Spleen (tissue), 11 donors: Measurements from ENCODE around the gene SMO. TPM values are rescaled to one million over a fixed set of nuclear protein-coding genes. Genes with fewer than 3 reads are reported as not detected.
A peak's percentile ranks its signal among the peaks of the same experiment; 100 is the strongest.

Experiments used
- DNase-seq: peaks from one replicate; pipeline ENCODE4 v3.0.0-alpha.2; 2020
- H3K27ac ChIP-seq, 8 donors: fragments of 200-600 bp; sonication (generic) in 7 of 8; 1 replicate in 4 of 8; 2 replicates in 4 of 8; pipeline versions ENCODE4 v1.5.0 to v1.8.0; 2016 to 2021; ENCODE audit warnings: inconsistent platforms in 4 of 8, mild to moderate bottlenecking in 4 of 8, moderate library complexity in 1 of 8
- H3K27me3 ChIP-seq, 7 donors: fragments of 200-600 bp; sonication (generic) in 6 of 7; replicated peaks in 1 of 7; 1 replicate in 4 of 7; 2 replicates in 3 of 7; pipeline versions ENCODE4 v1.5.0 to v1.8.0; 2016 to 2021; ENCODE audit warnings: inconsistent platforms in 3 of 7, mild to moderate bottlenecking in 1 of 7
- H3K36me3 ChIP-seq, 6 donors: fragments of 200-600 bp; sonication (generic) in 5 of 6; 1 replicate in 4 of 6; 2 replicates in 2 of 6; pipeline versions ENCODE4 v1.5.0 to v1.8.0; 2016 to 2021; ENCODE audit warnings: inconsistent platforms in 2 of 6
- H3K4me1 ChIP-seq, 6 donors: fragments of 200-600 bp; sonication (generic) in 5 of 6; 1 replicate in 3 of 6; 2 replicates in 3 of 6; pipeline versions ENCODE4 v1.5.0 to v1.8.0; 2016 to 2021; ENCODE audit warnings: inconsistent platforms in 3 of 6
- H3K4me3 ChIP-seq, 8 donors: fragments of 200-600 bp; sonication (generic) in 7 of 8; 1 replicate in 4 of 8; 2 replicates in 4 of 8; pipeline versions ENCODE4 v1.5.0 to v1.8.0; 2016 to 2021; ENCODE audit warnings: inconsistent platforms in 4 of 8, mild to moderate bottlenecking in 4 of 8, moderate library complexity in 2 of 8
- H3K9me3 ChIP-seq, 8 donors: fragments of 200-600 bp; sonication (generic) in 7 of 8; 1 replicate in 4 of 8; 2 replicates in 4 of 8; pipeline versions ENCODE4 v1.5.0 to v1.8.0; 2016 to 2021; ENCODE audit warnings: inconsistent platforms in 4 of 8
- CTCF ChIP-seq, 11 experiments: fragments of 200-600 bp in 7 of 11; fragments of 450-650 bp in 4 of 11; sonication (generic) in 4 of 11; IDR thresholded peaks in 8 of 11; conservative IDR thresholded peaks in 3 of 11; 1 replicate in 7 of 11; 2 replicates in 4 of 11; pipeline versions ENCODE4 v1.4.0 to v1.8.0; 2016 to 2021; ENCODE audit warnings: antibody characterized with exemption in 11 of 11, inconsistent platforms in 4 of 11, mild to moderate bottlenecking in 1 of 11
- POLR2A ChIP-seq, 3 donors: fragments of 450-650 bp; IDR thresholded peaks; one replicate each; pipeline ENCODE4 v1.5.1; 2017; ENCODE audit warnings: antibody characterized with exemption in 3 of 3, mild to moderate bottlenecking in 1 of 3
- POLR2AphosphoS5 ChIP-seq, 3 donors: sonication (generic); formaldehyde crosslinking; IDR thresholded peaks; one replicate each; pipeline ENCODE4 v1.5.1; 2017; ENCODE audit warnings: antibody characterized with exemption in 3 of 3
- WGBS, 5 donors: extraction: QIAGEN DNeasy Blood & Tissue Kit in 3 of 5; methylation state at CpG; one replicate each; pipeline versions ENCODE4 v1.1.5 to v1.1.7; 2013 to 2018; 5-methylcytosine and 5-hydroxymethylcytosine counted together
- intact Hi-C: fragments of 100-400 bp; cut with DNase I; formaldehyde crosslinking; loops from one replicate; pipeline ENCODE4 v1.15.0; 2023; ENCODE audit warnings: low total_unique reads
- polyA plus RNA-seq, 3 donors: library from polyadenylated mRNA; stranded (reverse); fragments of 200-250 nt; gene quantifications; one replicate each; pipeline ENCODE4 v1.2.1, GENCODE V29; 2013
- total RNA-seq, 7 donors: library from RNA; depleted of rRNA in 3 of 7; stranded (reverse); fragments of >200 nt in 3 of 7; fragmentation: NEBNext Ultra II Directional in 4 of 7; extraction: Animal tissue kit (Norgen Biotek cat#: 25700) in 4 of 7; gene quantifications; one replicate each; pipeline versions ENCODE4 v1.1.0 to v1.2.1, GENCODE V29; 2016 to 2021
- donor health status: healthy with polysubstance abuse.
- donor health status: DM: no; HTN: no; CAD: no; lungs with moderate emphysema.
- donor health status: DM: no; HTN: no; CAD: no.
- donor health status: Bipolar disorder and iron deficiency.
- donor health status: healthy.
- donor health status: DM: no; HTN: no; CAD: no.
- donor health status: DM: yes; HTN: yes; CAD: no.

Gene SMO
- total and polyA plus RNA-seq, 10 donors = 1.4 to 4.7 (median 2.8) TPM

- TF ChIP-seq POLR2AphosphoS5 (IDR thresholded peaks at IDR 0.05) = no peak
- no peak for TF ChIP-seq POLR2A (IDR thresholded peaks at IDR 0.05)
- TF ChIP-seq CTCF (IDR thresholded peaks at IDR 0.05 in 8 of 11, conservative IDR thresholded peaks at IDR 0.05 in 3 of 11) = no peak
- Histone ChIP-seq H3K4me1 (peaks cover 11 to 54% (median 44%) of the 10 kb centered on the region in 6 donors), H3K27ac (peak overlapping the region in 1 of 8 donors; percentile 0), H3K9me3 (no peaks in the 10 kb centered on the region), H3K4me3 (no peak overlapping the region), H3K27me3 (peaks cover 0 to 1% (median 0%) of the 10 kb centered on the region in 7 donors), H3K36me3 (peaks cover 0 to 18% (median 0%) of the 10 kb centered on the region in 6 donors)
- 54 to 70% (median 58%) methylated on average over 8 of the region's 8 CpGs for WGBS, 5 donors
- intact Hi-C loops = no loop called here
- no peak for DNase-seq
Observed at GRCh38 chr7:129150199-129150996, 38.0 kb upstream of the SMO start.

GRCh38 chr7:129157651-129158050 lies 30.8 kb upstream of the SMO start:
- intact Hi-C loops = no loop called here
- no peak overlapping the region for H3K27ac ChIP-seq
- H3K27me3 ChIP-seq = no peaks in the 10 kb centered on the region
- WGBS, 5 donors = 95 to 98% (median 97%) methylated on average over 9 of the region's 9 CpGs
- no peaks in the 10 kb centered on the region for H3K9me3 ChIP-seq
- peaks cover 0 to 31% (median 6%) of the 10 kb centered on the region in 6 donors for H3K4me1 ChIP-seq
- H3K4me3 ChIP-seq = no peak overlapping the region
- TF ChIP-seq POLR2A (IDR thresholded peaks at IDR 0.05) = no peak
- TF ChIP-seq CTCF (IDR thresholded peaks at IDR 0.05 in 8 of 11, conservative IDR thresholded peaks at IDR 0.05 in 3 of 11) = no peak
- TF ChIP-seq POLR2AphosphoS5 (IDR thresholded peaks at IDR 0.05) = no peak
- no peak for DNase-seq
- peaks cover 0 to 16% (median 0%) of the 10 kb centered on the region in 6 donors for H3K36me3 ChIP-seq

GRCh38 chr7:129159539-129159938 lies 28.9 kb upstream of the SMO start:
- Histone ChIP-seq H3K9me3 (no peaks in the 10 kb centered on the region), H3K4me1 (peaks cover 0 to 43% (median 8%) of the 10 kb centered on the region in 6 donors), H3K36me3 (peaks cover 0 to 22% (median 0%) of the 10 kb centered on the region in 6 donors), H3K27ac (no peak overlapping the region), H3K4me3 (no peak overlapping the region), H3K27me3 (no peaks in the 10 kb centered on the region)
- WGBS, 5 donors = 90 to 98% (median 96%) methylated on average over 3 of the region's 3 CpGs
- DNase-seq = no peak
- TF ChIP-seq POLR2AphosphoS5 (IDR thresholded peaks at IDR 0.05) (no peak), CTCF (IDR thresholded peaks at IDR 0.05 in 8 of 11, conservative IDR thresholded peaks at IDR 0.05 in 3 of 11) (no peak), POLR2A (IDR thresholded peaks at IDR 0.05) (no peak)
- intact Hi-C loops = no loop called here

GRCh38 chr7:129160161-129160905 lies 28.1 kb upstream of the SMO start:
- Histone ChIP-seq H3K9me3 (no peaks in the 10 kb centered on the region), H3K4me1 (peaks cover 0 to 43% (median 8%) of the 10 kb centered on the region in 6 donors), H3K27me3 (no peaks in the 10 kb centered on the region), H3K36me3 (peaks cover 0 to 30% (median 2%) of the 10 kb centered on the region in 6 donors), H3K4me3 (no peak overlapping the region), H3K27ac (no peak overlapping the region)
- 86 to 94% (median 91%) methylated on average over 3 of the region's 3 CpGs for WGBS, 5 donors
- DNase-seq = no peak
- TF ChIP-seq POLR2AphosphoS5 (IDR thresholded peaks at IDR 0.05) = no peak
- no peak for TF ChIP-seq CTCF (IDR thresholded peaks at IDR 0.05 in 8 of 11, conservative IDR thresholded peaks at IDR 0.05 in 3 of 11)
- TF ChIP-seq POLR2A (IDR thresholded peaks at IDR 0.05) = no peak
- intact Hi-C loops = no loop called here
